ENCODE data around the gene DLGAP1. TPM values are rescaled to one million over a fixed set of nuclear protein-coding genes. Genes with fewer than 3 reads are reported as not detected.

The DLGAP1 gene
- polyA plus RNA-seq, 1 donor from 2014 or later = 4.5 TPM

- no peaks in the 10 kb centered on the region for H4K20me1 ChIP-seq (ENCODE audit: insufficient read depth)
- no peak overlapping the region for H2AFZ ChIP-seq (ENCODE audit: low read depth, low read length)
- H3K9ac ChIP-seq (ENCODE audit: low read length) = no peak overlapping the region
- H3K36me3 ChIP-seq (ENCODE audit: insufficient read depth, low read length) = no peaks in the 10 kb centered on the region
- TF ChIP-seq MXI1 (conservative IDR thresholded peaks at IDR 0.05; ENCODE audit: poor library complexity, severe bottlenecking) = no peak
- TF ChIP-seq SMC3 (conservative IDR thresholded peaks at IDR 0.05; ENCODE audit: poor library complexity) = no peak
- TF ChIP-seq REST (IDR thresholded peaks at IDR 0.05; ENCODE audit: borderline replicate concordance) = no peak
- no peak for TF ChIP-seq CTCF (IDR thresholded peaks at IDR 0.05; ENCODE audit: poor library complexity, severe bottlenecking)
- TF ChIP-seq TAF1 (IDR thresholded peaks at IDR 0.05; ENCODE audit: low read depth) = no peak
- no peak for TF ChIP-seq EP300 (conservative IDR thresholded peaks at IDR 0.05; ENCODE audit: poor library complexity, severe bottlenecking)
- TF ChIP-seq EZH2 (IDR thresholded peaks at IDR 0.05; ENCODE audit: borderline replicate concordance, insufficient read depth, low read length, poor library complexity, severe bottlenecking) = no peak
- no peak for TF ChIP-seq RAD21 (conservative IDR thresholded peaks at IDR 0.05)
- TF ChIP-seq POLR2AphosphoS5 (IDR thresholded peaks at IDR 0.05) = no peak
- no peaks in the 10 kb centered on the region for H3K27me3 ChIP-seq (ENCODE audit: insufficient read depth, low read depth, low read length)
- no peak overlapping the region for H3K27ac ChIP-seq (ENCODE audit: low read length)
- H3K9me3 ChIP-seq (ENCODE audit: low read length) = no peaks in the 10 kb centered on the region
- no peaks in the 10 kb centered on the region for H3K9me2 ChIP-seq (ENCODE audit: insufficient read depth, low read length)
- H3F3A ChIP-seq (ENCODE audit: insufficient read depth, low read length, poor library complexity, severe bottlenecking) = no peaks in the 10 kb centered on the region
- no peak overlapping the region for H3K4me3 ChIP-seq (ENCODE audit: low read length)
- no peak overlapping the region for H3K4me2 ChIP-seq (ENCODE audit: low read length)
- H3K79me2 ChIP-seq (replicated peaks; ENCODE audit: insufficient read depth, low read length) = no peaks in the 10 kb centered on the region
These were observed 738.9 kb downstream of the DLGAP1 start for GRCh38 chr18:3716116-3716660.

GRCh38 chr18:3715231-3716080 lies 739.7 kb downstream of the DLGAP1 start:
- Histone ChIP-seq H3K27me3 (ENCODE audit: insufficient read depth, low read depth, low read length) (no peaks in the 10 kb centered on the region), H3K4me3 (ENCODE audit: low read length) (no peak overlapping the region), H3F3A (ENCODE audit: insufficient read depth, low read length, poor library complexity, severe bottlenecking) (no peaks in the 10 kb centered on the region), H3K79me2 (replicated peaks; ENCODE audit: insufficient read depth, low read length) (no peaks in the 10 kb centered on the region), H3K9me3 (ENCODE audit: low read length) (no peaks in the 10 kb centered on the region), H3K9me2 (ENCODE audit: insufficient read depth, low read length) (no peaks in the 10 kb centered on the region), H2AFZ (ENCODE audit: low read depth, low read length) (no peak overlapping the region), H3K9ac (ENCODE audit: low read length) (no peak overlapping the region), H3K36me3 (ENCODE audit: insufficient read depth, low read length) (no peaks in the 10 kb centered on the region), H3K4me2 (ENCODE audit: low read length) (no peak overlapping the region), H4K20me1 (ENCODE audit: insufficient read depth) (no peaks in the 10 kb centered on the region), H3K27ac (ENCODE audit: low read length) (peak overlapping the region; percentile 10)
- TF ChIP-seq EZH2 (IDR thresholded peaks at IDR 0.05; ENCODE audit: borderline replicate concordance, insufficient read depth, low read length, poor library complexity, severe bottlenecking) (no peak), MXI1 (conservative IDR thresholded peaks at IDR 0.05; ENCODE audit: poor library complexity, severe bottlenecking) (no peak), RAD21 (conservative IDR thresholded peaks at IDR 0.05) (no peak), CTCF (IDR thresholded peaks at IDR 0.05; ENCODE audit: poor library complexity, severe bottlenecking) (no peak), SMC3 (conservative IDR thresholded peaks at IDR 0.05; ENCODE audit: poor library complexity) (no peak), TAF1 (IDR thresholded peaks at IDR 0.05; ENCODE audit: low read depth) (no peak), POLR2AphosphoS5 (IDR thresholded peaks at IDR 0.05) (no peak), REST (IDR thresholded peaks at IDR 0.05; ENCODE audit: borderline replicate concordance) (no peak), EP300 (conservative IDR thresholded peaks at IDR 0.05; ENCODE audit: poor library complexity, severe bottlenecking) (no peak)

All from neural cell (in vitro differentiated cells).